Activated CD4-positive, alpha-beta T cell treated with anti-CD3 and anti-CD28 coated beads, Interleukin-2, Interleukin-4, amounts not matched to agents 100 ng/mL and 50 ng/mL, durations not matched to agents 16 hours and 8 hours (primary cell): ENCODE data around the gene CASTOR1.

ENCODE experiments used
- DNase-seq: peaks from one replicate; pipeline ENCODE4 v3.0.0-alpha.2; 2020; ENCODE audit warnings: low spot score

CASTOR1 gene

DNA sequence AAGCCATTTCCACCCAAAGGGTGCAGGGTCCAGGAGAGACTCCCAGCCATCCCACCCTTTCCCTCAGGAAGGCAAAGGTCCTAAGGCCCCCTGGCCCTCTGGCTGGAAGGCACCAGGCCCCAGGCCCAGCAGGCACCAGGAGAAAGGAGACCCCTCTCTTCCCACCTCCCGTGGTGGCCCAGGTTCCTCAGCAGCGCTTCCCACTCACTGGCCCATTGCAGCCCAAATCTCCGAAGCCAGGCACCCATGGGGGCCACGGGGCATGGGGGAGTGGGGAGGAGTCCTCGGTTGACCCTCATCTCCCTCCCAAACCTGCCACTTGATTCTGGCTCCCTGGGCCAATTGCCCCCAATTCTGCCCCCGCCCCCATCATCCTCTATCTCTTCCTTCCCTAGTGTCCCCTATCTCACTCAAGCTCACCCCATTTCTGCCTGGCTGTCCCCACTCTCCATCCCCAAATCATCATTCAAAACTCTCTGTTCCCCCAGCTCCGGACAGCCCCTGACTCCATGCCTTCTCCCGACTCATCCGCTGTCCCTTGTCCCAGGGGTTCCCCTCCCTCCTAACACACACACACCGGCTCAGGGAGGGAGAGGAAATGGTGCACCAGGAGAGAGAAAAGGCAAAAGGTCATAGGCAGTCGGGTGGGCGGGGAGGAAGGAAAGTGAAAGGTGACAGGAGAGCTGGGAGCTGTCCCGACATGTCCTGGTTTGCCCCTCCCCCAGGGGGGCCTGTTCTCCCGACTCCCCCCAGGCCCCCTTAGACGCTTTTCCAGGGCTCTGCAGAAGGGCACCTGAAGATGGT is 43.9 kb downstream of the CASTOR1 start:
- DNase-seq: peak; percentile 58

DNA sequence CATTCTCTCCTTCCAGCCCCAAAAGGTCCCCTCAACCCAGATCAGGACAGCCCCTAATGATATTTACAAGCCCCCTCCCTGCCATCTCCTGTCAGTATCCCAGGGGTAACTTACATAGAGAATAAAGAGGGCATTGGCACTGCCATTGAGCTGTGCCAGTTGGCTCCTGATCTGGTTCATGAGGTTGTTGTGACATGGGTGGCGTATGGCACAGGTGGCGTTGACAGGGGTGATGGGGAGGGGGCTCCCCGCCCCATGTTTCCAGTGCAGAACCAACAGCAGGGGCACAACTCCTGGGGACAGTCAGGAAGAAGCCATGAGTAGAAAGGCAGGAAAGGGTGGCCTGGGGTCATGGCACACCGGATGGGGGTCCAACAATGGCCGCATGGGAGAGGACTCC is 44.7 kb downstream of the CASTOR1 start:
- peak; percentile 28 for DNase-seq

DNA sequence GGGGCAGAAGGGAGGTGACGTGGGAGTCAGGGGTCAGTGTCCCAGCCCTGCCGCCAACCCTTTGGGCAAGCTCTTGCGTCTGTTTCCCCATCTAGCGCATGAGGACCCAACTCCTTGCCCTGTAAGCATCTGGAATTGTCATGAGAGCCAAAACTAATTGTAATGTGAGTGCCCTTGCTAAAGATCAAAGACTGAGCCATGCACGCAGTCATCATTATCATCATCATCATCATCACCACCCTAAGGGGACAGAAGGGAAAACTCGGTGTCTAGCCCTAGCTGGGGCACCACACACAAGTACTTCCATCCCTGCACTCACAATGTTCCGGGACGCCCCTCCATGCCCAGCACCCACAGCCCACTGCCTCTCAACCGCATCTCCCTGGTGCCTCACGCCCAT is 45.2 kb downstream of the CASTOR1 start:
- DNase-seq: peak; percentile 32

DNA sequence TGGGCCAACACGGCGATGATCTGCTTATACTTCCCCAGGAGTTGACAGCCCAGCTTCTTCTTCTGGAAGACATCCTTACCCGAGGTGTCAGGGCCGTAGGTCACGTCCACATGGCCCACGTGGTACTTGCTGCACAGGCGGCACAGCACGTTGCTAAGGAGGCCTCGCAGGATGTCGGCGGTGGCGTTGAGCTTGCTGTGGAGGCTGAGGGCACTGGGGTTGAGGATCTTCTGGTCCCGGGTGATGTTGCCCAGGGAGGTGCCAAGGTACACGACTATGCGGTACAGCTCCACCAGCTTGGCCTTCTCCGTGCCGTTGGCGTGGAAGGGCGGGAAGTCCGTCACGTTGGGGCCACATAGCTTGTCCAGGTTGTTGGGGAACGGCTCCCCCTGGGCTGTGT is 45.6 kb downstream of the CASTOR1 start:
- DNase-seq: peak; percentile 53

DNA sequence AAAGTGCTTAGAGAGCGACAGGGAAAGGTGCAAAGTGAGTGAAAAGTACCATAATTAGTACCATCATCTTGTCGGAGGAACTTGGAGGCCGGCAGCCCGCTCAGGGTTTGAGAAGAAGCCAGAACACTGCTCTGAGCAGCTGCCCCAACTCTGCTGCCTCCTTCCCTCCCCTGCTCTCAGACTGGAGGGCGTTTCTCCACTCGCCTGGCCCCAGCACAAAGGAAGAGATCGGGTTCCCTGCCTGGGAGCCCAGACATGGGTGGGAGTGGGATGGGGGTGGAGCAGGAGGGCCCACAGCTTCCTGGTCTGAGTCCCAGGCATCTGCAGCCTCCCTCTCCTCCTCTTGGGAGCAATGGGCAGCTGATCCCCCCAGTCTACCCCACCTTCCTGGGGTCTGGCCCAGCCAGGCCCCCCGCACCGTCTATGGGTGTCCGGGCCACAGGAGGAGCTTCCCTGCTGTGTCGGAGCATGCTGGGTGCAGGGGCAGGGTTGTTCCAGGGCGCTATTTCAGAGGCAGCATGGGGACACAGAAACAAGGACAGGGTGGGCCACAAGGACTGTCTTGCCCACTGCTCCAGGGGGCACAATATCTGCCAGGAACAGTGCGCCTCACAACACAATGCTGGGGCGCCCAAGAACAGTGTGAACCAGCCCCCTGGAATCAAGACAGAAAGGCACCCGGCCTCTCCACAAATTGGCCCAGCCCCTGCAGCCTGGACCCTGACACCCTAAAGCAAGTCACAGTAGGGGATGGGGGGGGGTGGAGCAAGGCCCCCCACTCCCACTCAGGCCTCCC is 47.5 kb downstream of the CASTOR1 start:
- no peak for DNase-seq

DNA sequence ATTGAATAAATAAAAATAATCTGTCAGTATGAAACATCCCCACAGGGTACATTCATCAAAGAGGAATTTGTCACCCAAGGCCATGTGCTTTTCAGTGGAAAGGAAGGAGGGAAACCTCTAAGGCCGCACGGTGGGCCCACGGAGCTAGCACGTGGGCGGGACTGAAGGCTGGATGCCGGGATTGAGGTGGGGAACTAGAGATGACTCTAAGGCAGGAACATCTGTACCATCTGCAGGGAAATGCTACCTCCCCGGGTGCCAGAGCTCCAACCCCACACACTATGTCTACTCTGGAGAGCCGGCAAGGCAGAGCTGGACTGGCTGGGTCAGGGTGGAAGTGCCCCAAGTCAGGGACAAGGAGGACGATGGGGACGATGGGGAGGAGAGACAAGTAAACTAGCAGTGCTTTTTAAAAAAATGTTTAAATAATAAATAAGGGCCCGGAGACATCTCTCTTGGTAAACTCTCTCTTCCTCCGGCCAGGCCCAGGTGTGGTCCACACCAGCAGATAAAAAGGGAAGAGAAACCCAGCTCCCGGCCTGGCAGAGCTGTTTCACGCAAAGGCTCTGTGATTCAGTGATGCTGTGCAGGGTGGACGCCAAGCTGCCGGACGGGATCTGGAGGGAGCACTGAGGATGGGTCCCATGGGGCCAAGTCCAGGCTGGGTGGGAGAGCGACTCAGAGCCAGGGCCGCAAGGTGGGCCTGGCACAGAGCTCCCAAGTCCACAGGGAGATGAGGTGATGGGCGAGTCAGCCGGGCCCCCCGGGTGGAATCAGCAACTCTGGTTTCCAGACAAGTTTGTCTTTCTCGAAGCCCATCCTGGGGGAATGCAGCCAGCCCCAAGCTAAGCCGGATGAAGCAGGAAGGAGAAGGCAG is 48.5 kb downstream of the CASTOR1 start:
- DNase-seq: no peak

DNA sequence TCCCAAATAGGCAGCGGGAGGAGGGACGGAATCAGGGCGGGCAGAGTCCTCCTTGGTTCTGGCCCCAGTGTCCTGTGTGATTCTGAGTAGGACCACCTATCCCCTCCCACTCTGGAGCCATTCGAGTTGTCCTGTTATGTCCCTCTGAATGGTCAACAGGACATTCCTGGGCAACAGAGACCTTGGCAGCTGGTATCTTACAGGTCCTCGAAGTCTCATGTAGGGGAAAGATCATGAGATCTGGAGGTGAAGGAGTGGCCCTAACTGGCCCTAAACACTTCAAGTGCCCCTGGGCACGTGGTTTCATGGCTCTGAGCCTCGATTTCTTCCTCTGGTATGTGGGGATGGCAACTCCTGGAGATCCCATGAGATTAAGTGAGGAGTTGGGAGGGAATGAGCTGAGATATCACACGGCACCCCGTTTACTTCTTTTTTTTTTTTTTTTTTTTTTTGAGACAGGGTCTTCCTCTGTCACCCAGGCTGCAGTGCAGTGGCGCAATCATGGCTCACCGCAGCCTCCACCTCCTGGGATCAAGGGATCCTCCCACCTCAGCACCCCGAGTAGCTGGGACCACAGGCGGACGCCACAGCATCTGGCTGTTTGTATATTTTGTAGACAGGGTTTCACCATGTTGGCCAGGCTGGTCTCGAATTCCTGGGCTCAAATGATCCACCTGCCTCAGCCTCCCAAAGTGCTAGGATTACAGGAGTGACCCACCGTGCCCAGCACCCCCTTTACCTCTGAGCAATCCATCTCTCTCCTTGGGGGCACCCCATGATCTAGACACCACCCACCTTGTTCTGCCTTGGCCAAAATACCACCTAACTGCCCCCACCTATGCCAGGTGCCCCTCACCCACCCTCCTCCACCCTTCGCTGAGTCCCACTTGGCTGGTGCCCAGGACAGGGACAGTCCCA is 49.6 kb downstream of the CASTOR1 start:
- peak; percentile 39 for DNase-seq

DNA sequence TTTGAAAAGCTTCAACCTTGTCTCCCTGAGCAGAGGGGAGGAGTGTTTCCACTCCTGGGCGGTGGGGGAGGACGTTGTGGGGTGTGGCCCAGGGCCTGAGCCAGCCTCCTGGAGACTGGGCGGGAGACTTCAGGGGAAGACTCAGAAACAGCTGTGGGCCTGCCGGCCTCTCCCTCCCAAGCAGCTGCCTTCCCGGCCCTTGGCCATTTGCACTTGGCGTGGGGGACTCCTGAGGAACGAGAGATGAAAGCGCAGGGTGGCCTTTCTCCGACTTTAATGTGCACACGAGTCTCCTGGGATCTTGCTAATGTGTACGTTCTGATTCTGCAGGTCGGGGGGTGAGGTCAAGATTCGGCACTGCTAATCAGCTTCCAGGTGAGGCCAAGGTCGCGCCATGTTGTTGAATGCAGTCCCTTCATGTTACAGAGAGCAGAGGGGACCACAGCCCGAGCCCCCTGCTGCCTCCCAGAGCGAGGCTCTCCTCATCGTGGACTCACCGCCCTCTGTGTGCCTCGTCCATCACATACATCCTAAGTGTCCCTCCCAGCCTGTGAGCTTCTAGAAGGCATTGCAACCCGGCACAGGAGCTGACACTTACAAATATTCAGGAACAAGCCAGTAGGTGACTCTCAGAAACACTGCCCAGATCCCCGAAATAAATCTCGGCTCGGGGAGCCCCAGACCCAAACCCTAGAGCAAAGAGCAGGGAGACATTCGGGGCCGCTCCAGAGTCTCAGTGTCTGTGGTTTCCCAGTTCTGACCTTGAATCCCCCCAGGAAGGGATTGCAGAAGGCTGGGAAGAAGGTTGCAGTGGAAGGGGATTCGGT is 50.4 kb downstream of the CASTOR1 start:
- DNase-seq: peak; percentile 31

DNA sequence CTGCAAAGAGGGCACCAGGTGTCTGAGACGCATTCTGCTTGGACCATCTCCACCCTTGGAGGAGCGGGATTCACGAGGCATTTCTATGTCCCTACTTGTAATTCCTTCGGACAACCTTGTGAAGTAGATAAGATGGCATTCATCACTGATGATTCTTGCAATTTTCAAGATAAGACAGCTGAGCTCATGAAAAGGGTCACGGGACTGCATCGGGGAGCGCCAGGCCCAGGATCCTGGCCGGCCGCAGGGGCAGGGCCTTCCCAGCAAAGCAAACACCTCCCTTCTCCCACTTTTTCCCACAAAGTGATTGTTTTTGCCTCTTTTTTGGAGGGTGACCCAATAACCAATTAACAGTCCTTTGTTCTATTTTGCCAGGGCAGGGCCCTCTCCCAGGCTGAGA is 51.2 kb downstream of the CASTOR1 start:
- DNase-seq: no peak

DNA sequence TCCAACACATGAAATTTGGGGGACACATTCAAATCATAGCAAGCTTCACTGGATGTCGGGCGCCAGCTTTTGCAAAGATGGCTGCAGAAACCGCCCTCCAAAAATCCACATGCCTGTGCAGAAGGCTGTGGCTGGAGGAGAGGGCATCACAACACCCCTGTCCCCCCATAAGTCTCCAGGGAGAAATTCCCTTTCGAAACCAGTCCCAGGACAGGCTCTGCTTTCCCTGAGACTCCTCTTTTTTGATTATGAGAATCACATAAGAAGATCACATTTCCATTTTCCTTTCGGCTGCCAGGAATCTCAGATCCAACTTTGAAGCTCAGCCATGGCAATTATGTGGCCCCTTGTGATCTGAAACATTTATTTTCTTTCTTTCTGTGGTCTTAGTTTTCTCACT is 52.4 kb downstream of the CASTOR1 start:
- no peak for DNase-seq

DNA sequence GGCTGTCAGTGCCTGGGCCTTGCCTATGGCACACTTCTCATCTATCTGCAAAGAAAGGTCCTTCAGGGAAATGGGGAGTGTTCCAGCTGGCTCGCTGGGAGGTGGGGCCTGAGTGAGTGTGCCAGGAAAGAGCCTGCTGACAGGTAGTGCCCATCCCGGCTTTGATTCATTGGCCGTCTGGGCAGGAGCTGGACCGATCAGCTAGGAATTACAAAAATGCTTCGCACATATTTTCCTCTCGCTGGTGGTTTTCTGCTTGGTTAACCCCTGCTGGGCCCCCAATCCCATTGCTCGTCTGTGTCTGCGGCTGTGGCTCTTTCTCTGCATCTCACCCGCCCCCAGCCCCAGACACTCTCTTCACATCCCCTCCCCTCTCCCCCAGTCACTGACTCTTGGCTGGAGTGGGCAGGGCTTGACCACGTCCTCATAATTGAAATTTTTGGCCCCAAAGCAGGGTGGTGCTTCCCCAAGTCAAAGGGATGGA is 53.6 kb downstream of the CASTOR1 start:
- DNase-seq: no peak
